ENCODE data around the gene RIPK3.
A peak's percentile ranks its signal among the peaks of the same experiment; 100 is the strongest.

RIPK3 gene

DNA sequence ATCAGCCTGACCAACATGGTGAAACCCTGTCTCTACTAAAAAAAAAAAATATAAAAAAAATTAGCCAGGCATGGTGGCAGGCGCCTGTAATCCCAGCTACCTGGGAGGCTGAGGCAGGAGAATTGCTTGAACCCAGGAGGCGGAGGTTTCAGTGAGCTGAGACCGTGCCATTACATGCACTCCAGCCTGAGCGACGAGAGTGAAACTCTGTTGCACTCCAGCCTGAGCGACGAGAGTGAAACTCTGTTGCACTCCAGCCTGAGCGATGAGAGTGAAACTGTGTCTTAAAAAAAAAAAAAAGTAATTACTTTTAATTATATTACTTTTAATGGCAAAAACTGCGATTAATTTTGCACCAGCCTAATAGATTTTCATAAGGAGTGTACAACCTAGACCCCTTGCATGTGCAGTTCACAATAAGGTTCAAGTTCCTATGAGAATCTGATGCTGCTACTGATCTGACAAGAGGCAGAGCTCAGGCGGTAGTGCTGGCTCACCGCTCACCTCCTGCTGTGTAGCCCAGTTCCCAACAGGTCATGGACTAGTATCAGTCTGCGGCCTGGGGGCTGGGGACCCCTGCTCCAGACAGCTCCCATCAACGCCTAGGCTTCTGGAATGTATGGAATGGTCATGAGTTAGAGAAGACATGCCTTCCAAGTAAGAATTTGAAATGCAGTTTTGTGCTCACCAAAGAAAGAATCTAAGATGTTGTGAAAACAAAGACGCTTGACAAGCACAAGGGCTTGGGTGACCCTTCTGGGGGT, 18.4 kb downstream of the RIPK3 start:
- no peak for DNase-seq

DNA sequence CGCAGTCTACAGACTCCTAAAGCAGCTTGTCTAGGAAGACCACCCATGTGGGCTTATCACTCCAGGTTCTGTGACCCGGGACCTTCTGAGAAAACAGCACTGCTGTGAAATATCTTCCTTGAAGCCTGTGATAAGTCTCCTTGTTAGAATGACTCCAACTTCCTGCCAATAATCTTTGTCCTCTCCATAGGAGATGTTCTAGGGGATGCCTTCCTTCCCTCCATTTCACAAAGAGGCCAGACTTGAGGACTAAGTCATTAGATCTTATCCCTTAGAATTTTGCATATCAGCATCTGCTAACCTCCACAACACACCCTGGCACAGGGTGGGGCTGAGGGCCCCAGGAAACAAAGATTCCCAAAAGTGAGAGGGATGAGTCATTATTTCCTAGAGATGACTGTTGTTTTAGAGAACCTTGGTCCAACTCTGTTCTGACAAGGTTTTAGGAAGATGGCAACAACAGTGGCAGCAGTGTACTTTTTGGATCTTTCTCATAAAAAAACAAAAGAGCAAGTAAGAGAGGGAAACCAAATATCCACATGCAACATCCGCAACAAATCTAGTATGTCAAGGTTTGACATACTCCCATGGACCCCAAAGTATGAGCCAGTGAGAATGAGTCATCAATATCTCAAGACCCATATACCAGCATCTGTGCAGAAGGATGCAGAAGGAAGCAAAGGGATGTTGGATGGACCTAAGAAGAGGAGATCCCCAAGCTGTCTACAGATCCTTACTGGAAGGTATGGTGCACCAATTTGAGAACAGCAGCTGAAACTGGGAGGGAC, 22.5 kb downstream of the RIPK3 start:
- DNase-seq, result no peak

DNA sequence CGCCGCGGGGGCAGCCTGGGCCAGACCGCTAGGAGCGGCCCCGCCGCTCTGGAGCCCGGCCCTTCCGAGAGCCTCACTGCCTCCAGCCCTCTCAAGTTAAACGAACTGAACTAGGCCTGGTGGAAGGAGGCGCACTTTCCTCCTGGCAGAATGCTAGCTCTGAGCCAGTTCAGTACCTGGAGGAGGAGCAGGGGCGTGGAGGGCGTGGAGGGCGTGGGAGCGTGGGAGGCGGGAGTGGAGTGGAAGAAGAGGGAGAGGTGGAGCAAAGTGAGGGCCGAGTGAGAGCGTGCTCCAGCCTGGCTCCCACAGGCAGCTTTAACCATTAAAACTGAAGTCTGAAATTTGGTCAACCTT, 23.2 kb downstream of the RIPK3 start:
- DNase-seq, result no peak

DNA sequence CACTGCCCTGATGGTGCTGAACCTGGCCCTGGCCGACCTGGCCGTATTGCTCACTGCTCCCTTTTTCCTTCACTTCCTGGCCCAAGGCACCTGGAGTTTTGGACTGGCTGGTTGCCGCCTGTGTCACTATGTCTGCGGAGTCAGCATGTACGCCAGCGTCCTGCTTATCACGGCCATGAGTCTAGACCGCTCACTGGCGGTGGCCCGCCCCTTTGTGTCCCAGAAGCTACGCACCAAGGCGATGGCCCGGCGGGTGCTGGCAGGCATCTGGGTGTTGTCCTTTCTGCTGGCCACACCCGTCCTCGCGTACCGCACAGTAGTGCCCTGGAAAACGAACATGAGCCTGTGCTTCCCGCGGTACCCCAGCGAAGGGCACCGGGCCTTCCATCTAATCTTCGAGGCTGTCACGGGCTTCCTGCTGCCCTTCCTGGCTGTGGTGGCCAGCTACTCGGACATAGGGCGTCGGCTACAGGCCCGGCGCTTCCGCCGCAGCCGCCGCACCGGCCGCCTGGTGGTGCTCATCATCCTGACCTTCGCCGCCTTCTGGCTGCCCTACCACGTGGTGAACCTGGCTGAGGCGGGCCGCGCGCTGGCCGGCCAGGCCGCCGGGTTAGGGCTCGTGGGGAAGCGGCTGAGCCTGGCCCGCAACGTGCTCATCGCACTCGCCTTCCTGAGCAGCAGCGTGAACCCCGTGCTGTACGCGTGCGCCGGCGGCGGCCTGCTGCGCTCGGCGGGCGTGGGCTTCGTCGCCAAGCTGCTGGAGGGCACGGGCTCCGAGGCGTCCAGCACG, 23.8 kb downstream of the RIPK3 start:
- no peak for DNase-seq

DNA sequence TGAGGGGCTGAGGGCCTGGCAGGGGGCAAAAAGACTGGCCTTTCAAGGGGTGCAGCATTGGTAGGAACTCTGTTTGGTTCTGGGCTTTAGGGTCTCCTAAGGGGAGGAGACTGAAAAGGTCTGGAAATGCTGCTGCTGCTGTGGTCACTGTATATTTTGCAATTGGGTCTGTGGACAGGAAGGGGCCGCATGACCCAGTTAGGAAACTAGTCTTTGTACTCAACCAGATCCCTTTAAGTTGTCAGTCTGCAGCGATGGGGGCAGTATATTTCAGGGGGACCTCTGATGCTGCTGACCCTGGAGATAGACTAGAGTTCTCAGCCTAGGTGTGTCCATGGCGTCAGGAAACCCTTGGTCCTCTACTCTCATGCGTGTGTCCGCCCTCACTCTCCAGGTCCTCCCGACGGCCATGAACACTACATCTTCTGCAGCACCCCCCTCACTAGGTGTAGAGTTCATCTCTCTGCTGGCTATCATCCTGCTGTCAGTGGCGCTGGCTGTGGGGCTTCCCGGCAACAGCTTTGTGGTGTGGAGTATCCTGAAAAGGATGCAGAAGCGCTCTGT, 24.5 kb downstream of the RIPK3 start:
- DNase-seq, result no peak

DNA sequence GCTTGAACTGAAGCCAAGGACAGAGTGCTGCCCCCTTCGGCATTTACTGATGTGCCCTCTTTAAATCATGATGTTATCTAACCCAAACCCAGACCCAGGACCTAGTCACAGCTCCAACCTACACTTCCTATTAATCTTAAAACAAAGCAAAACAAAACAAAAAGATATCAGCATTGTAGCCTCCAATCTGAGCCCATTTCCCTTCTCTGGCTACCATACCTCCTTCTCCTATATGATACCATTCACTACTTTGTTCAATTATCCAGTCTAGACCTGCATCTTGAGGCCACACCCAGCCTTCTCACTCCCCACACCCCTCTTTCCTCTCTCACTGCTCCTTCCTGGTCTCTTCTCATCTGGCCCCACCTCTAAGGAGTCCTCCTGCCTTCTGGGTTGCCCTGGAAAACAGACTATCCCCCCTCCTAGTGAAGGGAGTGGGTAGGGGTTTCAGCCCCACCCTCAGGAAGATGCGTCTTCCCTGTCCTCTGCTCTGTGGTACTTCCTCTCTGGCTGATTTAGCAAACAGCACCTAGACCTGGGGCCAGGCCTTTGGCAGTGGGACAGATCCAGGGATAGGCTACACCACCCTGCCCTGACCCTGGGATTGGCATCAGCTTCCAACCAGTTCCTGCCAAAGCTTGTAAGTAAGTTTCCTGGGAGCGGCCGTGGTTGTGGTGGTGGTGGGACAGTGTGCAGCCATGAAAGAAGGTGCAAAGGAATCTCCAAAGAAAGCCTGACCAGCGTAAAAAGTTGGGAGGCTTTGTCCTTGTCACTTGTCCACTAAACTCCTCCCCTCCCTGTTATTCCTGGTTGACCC, 25.2 kb downstream of the RIPK3 start:
- DNase-seq, result no peak

DNA sequence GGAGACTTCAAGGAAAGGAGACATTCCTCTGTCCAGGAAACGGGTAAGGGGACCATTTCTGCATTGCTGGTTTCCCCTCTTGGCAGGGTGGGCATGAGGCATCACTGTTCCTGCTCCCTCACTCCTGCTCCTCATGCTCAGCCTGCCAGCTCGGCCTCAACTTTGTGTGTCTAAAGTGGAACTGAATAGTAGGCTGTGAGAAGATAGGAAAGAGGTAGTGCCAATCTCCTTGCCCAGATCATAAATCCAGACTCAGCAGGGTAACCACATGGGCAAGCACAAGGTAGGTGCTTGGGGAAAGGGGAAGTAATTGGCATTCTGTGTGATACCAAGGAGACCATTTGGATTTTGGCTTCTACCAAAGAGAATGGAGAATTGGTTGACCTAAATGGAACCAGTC, 25.9 kb downstream of the RIPK3 start:
- no peak for DNase-seq

DNA sequence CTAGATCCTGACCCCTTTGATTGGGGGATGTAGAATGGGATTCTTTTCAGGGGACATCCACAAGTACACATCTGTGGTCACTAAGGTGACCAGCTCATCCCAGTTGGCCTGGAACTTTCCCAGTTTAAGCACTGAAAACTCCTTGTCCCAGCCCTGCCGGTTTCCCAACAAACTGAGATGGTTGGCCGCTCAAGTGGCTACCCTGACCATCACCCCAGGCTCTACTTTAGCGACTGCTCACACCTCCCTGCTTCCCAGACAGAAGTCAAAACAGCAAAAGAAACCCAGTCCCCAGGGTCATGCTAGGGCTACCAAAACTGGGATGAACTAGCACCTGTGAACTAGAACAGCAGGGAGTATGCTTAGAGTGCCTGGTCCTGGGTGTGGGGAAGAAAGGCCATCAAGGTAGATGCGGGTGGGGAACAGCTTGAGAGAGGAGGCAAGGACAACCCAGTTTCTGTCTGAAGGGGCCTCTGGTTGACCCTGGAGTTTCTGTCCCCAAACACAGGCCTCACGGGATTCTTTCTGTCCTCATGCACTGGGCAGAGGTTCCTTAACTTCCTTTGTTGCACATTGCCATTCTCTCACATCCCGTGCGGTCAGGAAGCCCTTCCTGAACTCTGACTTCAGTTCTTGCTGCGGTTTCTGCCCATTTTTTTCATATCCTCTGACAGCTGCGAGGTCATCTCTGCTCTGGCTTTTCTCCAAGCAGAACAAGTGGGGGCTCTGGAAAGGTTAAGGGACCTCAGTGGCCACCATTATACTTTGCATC, 26.9 kb downstream of the RIPK3 start:
- peak; percentile 72 for DNase-seq

DNA sequence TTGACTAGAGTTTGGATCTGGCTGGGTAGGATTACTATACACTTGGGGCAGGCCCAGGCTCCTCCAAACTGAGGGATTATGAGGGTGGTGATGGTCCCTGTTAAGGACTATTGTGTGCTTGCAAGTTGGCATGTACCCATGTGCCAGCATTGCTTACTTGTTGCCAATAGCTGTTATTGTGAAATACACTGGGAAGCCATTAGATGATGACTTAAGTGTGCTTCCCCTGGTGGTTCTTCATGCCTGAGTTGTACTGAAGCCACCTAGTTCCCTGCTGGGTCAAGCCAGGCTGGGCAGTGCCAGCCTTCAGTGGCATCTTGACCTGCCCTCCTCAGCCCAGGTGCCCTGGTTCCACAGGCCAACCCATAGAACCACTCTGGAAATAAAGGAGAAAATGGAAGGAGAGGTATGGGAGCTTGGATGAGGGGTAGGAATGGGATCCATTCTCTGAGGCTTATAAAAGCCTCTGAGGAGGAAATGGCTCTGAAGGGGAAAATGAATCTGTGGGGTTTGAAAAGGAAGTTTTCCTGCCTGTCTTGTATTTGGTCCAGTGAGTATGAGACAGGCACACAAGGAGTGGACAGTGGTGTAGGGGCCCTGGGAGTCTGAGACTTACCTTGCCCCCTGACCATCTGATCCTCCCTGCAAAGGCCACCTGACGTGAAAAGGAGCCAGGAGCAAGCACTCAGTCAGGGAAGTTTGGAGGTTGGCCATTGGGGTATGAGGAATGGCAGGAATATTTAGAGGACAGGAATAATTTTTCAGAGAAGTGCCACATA, 27.8 kb downstream of the RIPK3 start:
- DNase-seq, result peak; percentile 37

DNA sequence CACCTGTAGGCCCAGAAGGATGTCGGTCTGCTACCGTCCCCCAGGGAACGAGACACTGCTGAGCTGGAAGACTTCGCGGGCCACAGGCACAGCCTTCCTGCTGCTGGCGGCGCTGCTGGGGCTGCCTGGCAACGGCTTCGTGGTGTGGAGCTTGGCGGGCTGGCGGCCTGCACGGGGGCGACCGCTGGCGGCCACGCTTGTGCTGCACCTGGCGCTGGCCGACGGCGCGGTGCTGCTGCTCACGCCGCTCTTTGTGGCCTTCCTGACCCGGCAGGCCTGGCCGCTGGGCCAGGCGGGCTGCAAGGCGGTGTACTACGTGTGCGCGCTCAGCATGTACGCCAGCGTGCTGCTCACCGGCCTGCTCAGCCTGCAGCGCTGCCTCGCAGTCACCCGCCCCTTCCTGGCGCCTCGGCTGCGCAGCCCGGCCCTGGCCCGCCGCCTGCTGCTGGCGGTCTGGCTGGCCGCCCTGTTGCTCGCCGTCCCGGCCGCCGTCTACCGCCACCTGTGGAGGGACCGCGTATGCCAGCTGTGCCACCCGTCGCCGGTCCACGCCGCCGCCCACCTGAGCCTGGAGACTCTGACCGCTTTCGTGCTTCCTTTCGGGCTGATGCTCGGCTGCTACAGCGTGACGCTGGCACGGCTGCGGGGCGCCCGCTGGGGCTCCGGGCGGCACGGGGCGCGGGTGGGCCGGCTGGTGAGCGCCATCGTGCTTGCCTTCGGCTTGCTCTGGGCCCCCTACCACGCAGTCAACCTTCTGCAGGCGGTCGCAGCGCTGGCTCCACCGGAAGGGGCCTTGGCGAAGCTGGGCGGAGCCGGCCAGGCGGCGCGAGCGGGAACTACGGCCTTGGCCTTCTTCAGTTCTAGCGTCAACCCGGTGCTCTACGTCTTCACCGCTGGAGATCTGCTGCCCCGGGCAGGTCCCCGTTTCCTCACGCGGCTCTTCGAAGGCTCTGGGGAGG, 28.9 kb downstream of the RIPK3 start, which contains the start of gene LTB4R:
TSS of gene LTB4R (plus strand) at position 857 of the 959 bp plus-strand sequence. CDS start 4,150 bp downstream, outside the sequence.
- DNase-seq, result peak; percentile 80

DNA sequence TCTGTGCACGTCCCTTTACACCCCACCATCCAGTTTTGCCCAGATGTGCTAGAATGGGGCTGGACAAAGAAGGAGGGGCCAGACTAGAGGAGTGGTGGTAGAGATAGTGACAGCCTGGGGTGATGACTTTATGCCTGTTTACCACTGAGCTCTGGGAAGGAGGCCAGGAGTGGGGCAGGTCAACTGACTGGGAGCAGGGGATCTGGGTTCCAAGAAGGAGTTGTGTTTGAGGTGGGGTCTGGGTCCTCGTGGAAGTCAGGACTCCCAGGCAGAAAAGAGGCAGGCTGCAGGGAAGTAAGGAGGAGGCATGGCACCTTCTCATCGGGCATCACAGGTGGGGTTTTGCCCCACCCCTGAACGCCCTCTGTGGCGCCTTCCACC, 29.5 kb downstream of the RIPK3 start:
- DNase-seq, result no peak

DNA sequence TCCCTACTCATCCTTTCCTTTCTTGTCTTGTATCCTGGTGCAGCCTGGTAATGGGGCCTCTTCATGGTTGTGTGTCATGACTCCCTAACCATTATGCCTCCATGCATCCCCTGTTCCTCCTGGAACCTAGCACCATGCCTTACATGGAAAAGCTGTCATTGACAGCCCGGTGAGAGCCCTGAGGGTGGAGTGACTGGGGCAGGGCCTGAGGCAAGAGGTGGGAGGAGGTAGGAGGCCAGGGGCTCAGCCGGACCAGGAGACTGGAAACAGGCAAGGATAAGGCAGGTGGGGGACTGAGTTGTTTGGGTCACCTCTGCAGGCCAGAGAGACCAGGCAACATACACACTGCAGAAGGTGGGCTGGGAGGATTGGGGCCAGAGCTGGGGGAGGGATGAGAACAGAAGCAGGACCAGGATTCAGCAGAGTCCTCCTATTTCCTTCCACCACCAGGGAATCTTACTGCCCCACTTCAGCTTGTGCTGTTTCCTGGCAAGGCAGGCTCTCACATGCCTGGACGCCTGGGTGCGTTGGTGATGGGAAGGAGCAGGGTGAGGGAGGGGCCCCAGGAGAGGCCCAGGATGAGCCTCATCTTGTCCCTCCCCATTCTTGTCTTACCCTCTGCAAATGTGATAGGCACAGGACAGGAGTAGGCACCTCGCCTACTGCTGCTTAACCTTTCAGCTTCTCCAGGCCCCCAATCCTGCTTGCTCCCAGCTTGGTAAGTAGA, 30.1 kb downstream of the RIPK3 start, which contains the start of gene LTB4R2:
TSS of gene LTB4R2 (plus strand) at position 603 of the 727 bp plus-strand sequence. CDS start 525 bp downstream, outside the sequence.
- no peak for DNase-seq

DNA sequence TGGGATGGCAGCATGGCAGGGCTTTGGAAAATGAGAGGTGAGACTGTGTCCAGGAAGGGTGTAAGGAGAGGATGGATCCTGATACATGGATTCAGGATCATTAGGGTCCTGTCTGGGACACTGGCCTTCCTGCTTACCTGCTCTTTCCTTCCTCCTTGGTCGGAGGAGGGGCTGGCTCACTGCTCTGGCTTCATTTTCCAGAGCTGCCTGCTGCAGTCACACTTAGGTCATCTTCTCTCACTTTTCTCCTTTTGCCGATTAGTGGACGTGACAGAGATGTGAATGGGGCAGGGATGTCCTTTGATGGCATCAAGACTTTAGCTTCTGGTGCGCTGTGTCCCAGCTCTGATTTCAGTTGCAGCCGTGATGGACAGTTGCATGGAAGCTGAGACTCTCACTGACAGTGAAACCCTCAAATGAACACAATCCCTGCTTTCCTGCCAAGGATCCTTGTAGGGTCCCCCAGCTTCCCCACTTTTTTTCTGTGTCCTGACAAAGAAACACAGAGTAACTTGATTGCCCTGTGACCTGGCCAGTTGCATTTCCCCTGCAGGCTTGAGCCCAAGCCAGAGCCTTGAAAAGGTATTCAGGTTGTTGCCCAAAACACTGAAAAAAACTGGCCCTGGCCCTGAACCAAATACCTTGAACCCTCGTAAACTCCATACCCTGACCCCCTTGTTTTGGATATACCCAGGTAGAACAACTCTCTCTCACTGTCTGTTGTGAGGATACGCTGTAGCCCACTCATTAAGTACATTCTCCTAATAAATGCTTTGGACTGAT, 31.3 kb downstream of the RIPK3 start:
- DNase-seq, result no peak

DNA sequence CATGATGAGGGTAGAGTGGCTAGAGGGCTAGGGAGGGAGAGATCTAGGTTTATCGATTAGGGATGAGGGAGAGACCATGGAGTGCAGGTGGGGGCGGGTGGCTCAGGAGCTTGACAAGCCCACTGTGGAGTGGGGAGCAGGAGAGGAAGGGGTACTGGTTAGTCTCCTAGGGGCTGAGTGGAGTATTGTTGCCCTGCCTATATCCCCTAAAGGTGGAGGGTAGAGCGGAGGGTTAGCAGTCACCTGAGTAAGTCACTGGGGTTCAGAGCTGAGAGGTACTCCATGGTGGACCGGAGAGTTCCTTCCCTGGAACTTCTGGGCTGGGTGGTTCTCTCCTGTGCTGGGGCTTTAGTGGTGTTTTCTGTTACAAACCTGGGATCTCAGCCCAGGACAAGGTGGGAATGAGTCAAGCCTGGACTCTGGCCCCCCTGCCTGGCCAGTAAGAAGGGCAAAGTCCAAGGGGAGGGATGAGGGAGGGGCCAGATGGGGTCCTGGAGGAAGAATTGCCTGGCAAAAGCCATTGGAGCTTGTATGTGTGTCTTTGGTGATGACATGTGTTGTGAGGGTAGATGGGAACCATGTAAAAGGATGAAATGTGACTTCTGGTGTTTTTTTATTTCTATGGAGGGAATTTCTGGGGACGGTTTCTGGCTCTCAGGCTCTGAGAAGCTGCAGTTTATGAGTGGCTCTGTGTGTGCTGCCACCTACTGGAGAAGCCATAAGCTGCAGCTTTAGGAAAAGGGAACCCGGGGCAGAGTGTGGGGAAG, 32.0 kb downstream of the RIPK3 start, which contains the start of gene CIDEB:
TSS of gene CIDEB (minus strand) at position 403 of the 767 bp plus-strand sequence. CDS start at position 284, 119 bp downstream.
- DNase-seq, result peak; percentile 73

DNA sequence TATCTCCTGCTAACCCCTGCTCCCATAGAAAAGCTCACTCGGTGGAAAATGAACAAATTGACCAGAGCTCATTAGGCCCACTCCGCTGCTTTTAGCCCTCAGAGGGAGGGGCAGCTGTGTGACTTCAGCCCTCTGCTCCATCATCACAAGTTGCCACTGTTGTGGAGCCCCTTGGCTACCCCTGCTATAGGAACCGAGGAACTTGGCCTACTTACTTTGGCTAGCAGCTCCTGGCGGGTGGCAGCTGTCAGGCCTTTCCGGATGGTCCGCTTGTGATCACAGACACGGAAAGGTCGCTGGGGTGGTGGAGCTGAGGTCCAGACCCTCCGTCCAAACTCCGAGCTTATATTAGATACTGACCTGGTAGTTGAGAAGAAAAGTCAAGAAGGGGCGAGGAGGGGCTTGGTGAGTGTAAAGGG, 32.6 kb downstream of the RIPK3 start:
- DNase-seq, result no peak

DNA sequence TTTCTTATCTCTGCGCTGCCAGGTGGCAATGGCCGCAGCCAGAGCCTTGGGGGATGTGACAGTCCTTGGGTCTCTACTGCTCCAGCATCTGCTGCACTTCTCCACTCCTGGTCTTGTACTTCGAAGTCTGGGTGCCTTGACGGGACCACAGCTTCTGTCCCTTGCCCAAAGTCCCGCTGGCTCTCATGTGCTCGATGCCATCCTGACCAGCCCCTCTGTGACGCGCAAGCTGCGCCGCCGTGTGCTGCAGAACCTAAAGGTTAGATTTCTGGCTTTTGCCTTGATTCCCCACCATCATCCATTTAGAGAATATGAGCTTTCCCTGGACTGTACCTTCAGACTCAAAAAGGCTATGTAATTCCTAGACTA, 35.8 kb downstream of the RIPK3 start:
- no peak for DNase-seq
